H1 (cell line): ENCODE data around the gene DUSP10. TPM values are rescaled to one million over a fixed set of nuclear protein-coding genes. Genes with fewer than 3 reads are reported as not detected.

Source experiments
- CTCF ChIA-PET: fragments of 300-600 bp; sonication (Branson Sonifier 250); formaldehyde crosslinking; loops from one replicate; lab custom pipeline; 2021; ENCODE audit not compliant: partially characterized antibody; lab: Charles Lee
- POLR2A ChIA-PET: fragments of 300-600 bp; sonication (Branson Sonifier 250); formaldehyde crosslinking; loops from one replicate; lab custom pipeline; 2021; ENCODE audit warnings: inconsistent platforms; ENCODE audit not compliant: partially characterized antibody; lab: Charles Lee
- DNase-seq, 2 experiments: peaks; one replicate each; pipeline versions ENCODE4 v3.0.0 to v3.0.0-alpha.2; 2010 to 2022; ENCODE audit warnings: low spot score in 2 of 2, low read depth in 1 of 2, mixed read lengths in 1 of 2
- FAIRE-seq: peaks from 2 replicates; lab custom pipeline; 2011; peaks lifted over from hg19 to GRCh38; lab: Jason Lieb, UNC
- H2AFZ ChIP-seq: 2 replicates; pipeline ENCODE4 v1.8.1; 2012; ENCODE audit warnings: low read length, inconsistent platforms
- H2AK5ac ChIP-seq: 2 replicates; pipeline ENCODE4 v1.6.1; 2013; ENCODE audit warnings: low read depth, low read length
- H2BK120ac ChIP-seq: replicated peaks from 2 replicates; pipeline ENCODE3; 2013; ENCODE audit warnings: low read depth, low read length, inconsistent platforms
- H2BK12ac ChIP-seq: 2 replicates; pipeline ENCODE4 v1.6.1; 2013; ENCODE audit warnings: low read depth, low read length
- H2BK15ac ChIP-seq: 2 replicates; pipeline ENCODE4 v1.6.1; 2013; ENCODE audit warnings: low read length
- H2BK20ac ChIP-seq: 2 replicates; pipeline ENCODE4 v1.6.1; 2013; ENCODE audit warnings: low read length
- H2BK5ac ChIP-seq: 2 replicates; pipeline ENCODE4 v1.6.1; 2013; ENCODE audit warnings: low read depth, low read length
- H3K14ac ChIP-seq: 2 replicates; pipeline ENCODE4 v1.6.1; 2013; ENCODE audit warnings: inconsistent platforms; ENCODE audit not compliant: insufficient read length
- H3K18ac ChIP-seq: 2 replicates; pipeline ENCODE4 v1.6.1; 2013; ENCODE audit warnings: low read length; ENCODE audit errors: extremely low read depth
- H3K23ac ChIP-seq: 2 replicates; pipeline ENCODE4 v1.6.1; 2013; ENCODE audit warnings: inconsistent platforms; ENCODE audit not compliant: insufficient read length
- H3K23me2 ChIP-seq: 2 replicates; pipeline ENCODE4 v1.6.1; 2013; ENCODE audit warnings: low read depth, low read length
- H3K27ac ChIP-seq: 2 replicates; pipeline ENCODE4 v1.6.1; 2011; ENCODE audit warnings: low read depth, low read length, inconsistent platforms
- H3K27me3 ChIP-seq, 4 experiments: replicated peaks in 1 of 4; 1 replicate in 1 of 4; 2 replicates in 3 of 4; pipeline versions ENCODE4 v1.6.1 to v1.8.1; 2011 to 2013; ENCODE audit warnings: low read length in 3 of 4, mild to moderate bottlenecking in 3 of 4, inconsistent platforms in 2 of 4, mixed read lengths in 2 of 4, moderate library complexity in 1 of 4; ENCODE audit not compliant: control insufficient read depth in 3 of 4, insufficient read depth in 3 of 4; ENCODE audit errors: extremely low read depth in 1 of 4
- H3K36me3 ChIP-seq, 4 experiments: 2 replicates each; pipeline versions ENCODE4 v1.6.1 to v1.8.1; 2011 to 2013; ENCODE audit warnings: mild to moderate bottlenecking in 4 of 4, low read length in 3 of 4, moderate library complexity in 2 of 4, control low read depth in 1 of 4, inconsistent platforms in 1 of 4; ENCODE audit not compliant: insufficient read depth in 4 of 4, control insufficient read depth in 2 of 4
- H3K4ac ChIP-seq: replicated peaks from 2 replicates; pipeline ENCODE3; 2013; ENCODE audit warnings: low read length, low read depth, mixed read lengths, inconsistent platforms; ENCODE audit not compliant: insufficient read length
- H3K4me1 ChIP-seq, 4 experiments: replicated peaks in 1 of 4; 1 replicate in 1 of 4; 2 replicates in 3 of 4; pipeline versions ENCODE4 v1.6.1 to v1.8.1; 2011 to 2013; ENCODE audit warnings: low read length in 3 of 4, inconsistent platforms in 2 of 4, mixed read lengths in 1 of 4; ENCODE audit not compliant: insufficient read depth in 4 of 4, control insufficient read depth in 3 of 4
- H3K4me2 ChIP-seq, 2 experiments: 2 replicates each; pipeline versions ENCODE4 v1.6.1 to v1.8.1; 2011 to 2013; ENCODE audit warnings: low read depth in 2 of 2, low read length in 2 of 2, control low read depth in 1 of 2, inconsistent platforms in 1 of 2, mild to moderate bottlenecking in 1 of 2; ENCODE audit not compliant: insufficient read depth in 1 of 2
- H3K4me3 ChIP-seq, 4 experiments: fragments of 200-600, 300-600 bp in 1 of 4; sonication (generic), shearing (Covaris generic), sonication (Bioruptor Twin) in 1 of 4; 2 replicates each; pipeline versions ENCODE4 v1.5.1 to v1.8.1; 2011 to 2016; ENCODE audit warnings: low read length in 4 of 4, low read depth in 3 of 4, control low read depth in 2 of 4, inconsistent platforms in 2 of 4, mild to moderate bottlenecking in 2 of 4, mixed read lengths in 1 of 4, moderate library complexity in 1 of 4; ENCODE audit not compliant: insufficient read depth in 2 of 4; ENCODE audit errors: extremely low read depth in 1 of 4
- H3K56ac ChIP-seq: replicated peaks from 2 replicates; pipeline ENCODE3; 2013; ENCODE audit warnings: low read depth, mild to moderate bottlenecking, mixed read lengths, low read length, inconsistent platforms; ENCODE audit not compliant: insufficient read length
- H3K79me1 ChIP-seq: 2 replicates; pipeline ENCODE4 v1.6.1; 2013; ENCODE audit warnings: low read depth, low read length, control low read depth
- H3K79me2 ChIP-seq, 2 experiments: 2 replicates each; pipeline versions ENCODE4 v1.6.1 to v1.8.1; 2012 to 2013; ENCODE audit warnings: low read length in 2 of 2, mild to moderate bottlenecking in 2 of 2, inconsistent platforms in 1 of 2; ENCODE audit not compliant: insufficient read depth in 2 of 2, control insufficient read depth in 1 of 2
- H3K9ac ChIP-seq, 4 experiments: replicated peaks in 1 of 4; 1 replicate in 1 of 4; 2 replicates in 3 of 4; pipeline versions ENCODE4 v1.6.1 to v1.8.1; 2011 to 2013; ENCODE audit warnings: low read depth in 3 of 4, low read length in 3 of 4, control low read depth in 2 of 4, mild to moderate bottlenecking in 2 of 4, moderate library complexity in 2 of 4, inconsistent platforms in 1 of 4; ENCODE audit errors: extremely low read depth in 1 of 4
- H3K9me3 ChIP-seq, 2 experiments: 2 replicates each; pipeline versions ENCODE4 v1.6.1 to v1.8.1; 2012 to 2013; ENCODE audit warnings: mild to moderate bottlenecking in 2 of 2, moderate library complexity in 2 of 2, control low read depth in 1 of 2, inconsistent platforms in 1 of 2, low read depth in 1 of 2, low read length in 1 of 2, mixed read lengths in 1 of 2; ENCODE audit not compliant: insufficient read depth in 2 of 2
- H4K20me1 ChIP-seq, 2 experiments: replicated peaks in 1 of 2; 2 replicates each; pipeline versions ENCODE3 to v1.8.1; 2011 to 2013; ENCODE audit warnings: inconsistent platforms in 2 of 2, low read length in 2 of 2, mild to moderate bottlenecking in 1 of 2; ENCODE audit not compliant: insufficient read depth in 2 of 2, control insufficient read depth in 1 of 2
- H4K5ac ChIP-seq: 2 replicates; pipeline ENCODE4 v1.6.1; 2013; ENCODE audit warnings: low read length, low read depth, mixed read lengths, inconsistent platforms; ENCODE audit not compliant: insufficient read length
- H4K8ac ChIP-seq: 2 replicates; pipeline ENCODE4 v1.8.0; 2013; ENCODE audit warnings: mild to moderate bottlenecking, moderate library complexity, low read length, inconsistent platforms; ENCODE audit not compliant: insufficient read depth; ENCODE audit errors: extremely low read depth
- H4K91ac ChIP-seq: replicated peaks from 2 replicates; pipeline ENCODE3; 2013; ENCODE audit warnings: low read length, mixed read lengths, inconsistent platforms; ENCODE audit not compliant: insufficient read length
- ATF2 ChIP-seq: IDR thresholded peaks from 2 replicates; pipeline ENCODE4 v1.6.1; 2012; ENCODE audit warnings: low read length, inconsistent platforms
- HDAC2 ChIP-seq, 2 experiments: fragments of 300-600 bp in 1 of 2; sonication (generic) in 1 of 2; IDR thresholded peaks; 2 replicates each; pipeline ENCODE4 v1.6.1; 2011 to 2012; ENCODE audit warnings: low read depth in 2 of 2, low read length in 2 of 2, mild to moderate bottlenecking in 2 of 2, moderate library complexity in 2 of 2, borderline replicate concordance in 1 of 2, inconsistent platforms in 1 of 2
- NANOG ChIP-seq: IDR thresholded peaks from 2 replicates; pipeline ENCODE4 v1.6.1; 2011; ENCODE audit warnings: low read length, low read depth, mild to moderate bottlenecking, inconsistent platforms; ENCODE audit not compliant: insufficient read depth, poor library complexity, severe bottlenecking
- POLR2A ChIP-seq, 2 experiments: IDR thresholded peaks; 1 replicate in 1 of 2; 2 replicates in 1 of 2; pipeline ENCODE4 v1.6.1; 2011; ENCODE audit warnings: low read depth in 2 of 2, low read length in 2 of 2, mild to moderate bottlenecking in 2 of 2; ENCODE audit errors: control extremely low read depth in 1 of 2
- RAD21 ChIP-seq, 2 experiments: IDR thresholded peaks in 1 of 2; conservative IDR thresholded peaks in 1 of 2; 2 replicates each; pipeline ENCODE4 v1.6.1; 2011; ENCODE audit warnings: low read depth in 2 of 2, low read length in 2 of 2, improper control_type of control experiment in 1 of 2, inconsistent platforms in 1 of 2, mild to moderate bottlenecking in 1 of 2, moderate library complexity in 1 of 2
- SIN3A ChIP-seq, 2 experiments: IDR thresholded peaks in 1 of 2; conservative IDR thresholded peaks in 1 of 2; 2 replicates each; pipeline ENCODE4 v1.6.1; 2011 to 2012; ENCODE audit warnings: low read length in 2 of 2, improper control_type of control experiment in 1 of 2, low read depth in 1 of 2, mild to moderate bottlenecking in 1 of 2
- SP4 ChIP-seq: IDR thresholded peaks from 2 replicates; pipeline ENCODE4 v1.6.1; 2012; ENCODE audit warnings: low read length, inconsistent platforms
- SUZ12 ChIP-seq: fragments of 200-600 bp; sonication (generic); IDR thresholded peaks from 2 replicates; pipeline ENCODE4 v1.6.1; 2012; ENCODE audit warnings: mild to moderate bottlenecking, inconsistent platforms, low read length, moderate library complexity, mixed read lengths
- TCF12 ChIP-seq: IDR thresholded peaks from 2 replicates; pipeline ENCODE4 v1.6.1; 2011; ENCODE audit warnings: low read depth, mild to moderate bottlenecking, low read length
- WGBS, 2 experiments: shearing (Covaris generic) in 1 of 2; methylation state at CpG; one replicate each; pipeline versions ENCODE4 v1.1.6 to v1.1.7; 2013 to 2015; ENCODE audit warnings: low lambda C conversion rate in 2 of 2, mixed read lengths in 2 of 2, inconsistent platforms in 1 of 2, low coverage in 1 of 2, missing lambda C conversion rate in 1 of 2; ENCODE audit not compliant: insufficient replicate concordance in 2 of 2, insufficient coverage in 1 of 2, insufficient read length in 1 of 2; ENCODE audit errors: extremely low coverage in 1 of 2, missing lambda C conversion rate in 1 of 2; 5-methylcytosine and 5-hydroxymethylcytosine counted together
- polyA plus RNA-seq, 7 experiments: library from polyadenylated mRNA; depleted of rRNA in 3 of 7; stranded (reverse) in 5 of 7; unstranded in 2 of 7; fragments of >200 nt in 5 of 7; fragments of 200-250 nt in 2 of 7; gene quantifications; 1 replicate in 5 of 7; 2 replicates in 1 of 7; 4 replicates in 1 of 7; pipeline versions ENCODE4 v1.2.1 to v1.2.3, GENCODE V29; 2011 to 2013; ENCODE audit warnings: missing spikeins in 2 of 7, mixed read lengths in 2 of 7
- total RNA-seq: library from RNA; stranded (reverse); fragmentation: NEBNext Ultra II Directional; extraction: Animal tissue kit (Norgen Biotek cat#: 25700); gene quantifications from 2 replicates; pipeline ENCODE4 v1.2.1, GENCODE V29; 2021

Gene DUSP10
- total and polyA plus RNA-seq, 2 of the 8 experiments (the other 6 are each of a cell fraction or from before 2014, with no cell fraction given), result 1.2 TPM

GRCh38 chr1:221780175-221780574, 38.3 kb upstream of the DUSP10 start:
- Histone ChIP-seq H3K4me2 (no peak overlapping the region), H3K79me1 (no peaks in the 10 kb centered on the region), H3K18ac (no peak overlapping the region), H2AK5ac (no peak overlapping the region), H3K9me3 (no peaks in the 10 kb centered on the region), H2AFZ (no peak overlapping the region), H3K4me1 (no peaks in the 10 kb centered on the region), H3K4me3 (no peak overlapping the region), H3K23ac (no peak overlapping the region), H4K20me1 (no peaks in the 10 kb centered on the region), H4K8ac (no peak overlapping the region), H3K56ac (no peak overlapping the region), H2BK12ac (no peak overlapping the region), H3K14ac (no peak overlapping the region), H3K27me3 (no peaks in the 10 kb centered on the region), H3K4ac (no peak overlapping the region), H2BK15ac (0 out of 2 replicates have a peak overlapping the region, but pooled peaks have one; percentile 31), H2BK120ac (no peak overlapping the region), H3K27ac (no peak overlapping the region), H2BK20ac (no peak overlapping the region), H3K79me2 (no peaks in the 10 kb centered on the region), H4K5ac (no peak overlapping the region), H4K91ac (no peak overlapping the region), H2BK5ac (0 out of 2 replicates have a peak overlapping the region, but pooled peaks have one; percentile 20), H3K36me3 (no peaks in the 10 kb centered on the region), H3K9ac (no peak overlapping the region), H3K23me2 (no peaks in the 10 kb centered on the region)
- POLR2A ChIA-PET, result no interaction called here
- whole genome bisulfite sequencing, 2 experiments, result 92% methylated on average over 7 of the region's 7 CpGs; no CpG with 5 or more reads in 1 of the 2 experiments
- DNase-seq (no peak), FAIRE-seq (no peak)
- CTCF ChIA-PET, result interaction anchor here (1.4 kb wide), 1 partner anchor 316 kb away, joined by 3 read pairs; no protein-coding TSS in a partner anchor
- no peak for TF ChIP-seq ATF2
- TF ChIP-seq POLR2A (IDR thresholded peaks at IDR 0.05; ENCODE audit: control extremely low read depth in 1 of 2, low read depth in 2 of 2, low read length in 2 of 2), result no peak
- no peak for TF ChIP-seq TCF12
- TF ChIP-seq RAD21 (IDR thresholded peaks at IDR 0.05 in 1 of 2, conservative IDR thresholded peaks at IDR 0.05 in 1 of 2; ENCODE audit: low read depth in 2 of 2, low read length in 2 of 2), result no peak
- TF ChIP-seq HDAC2 (IDR thresholded peaks at IDR 0.05; ENCODE audit: borderline replicate concordance in 1 of 2, low read depth in 2 of 2, low read length in 2 of 2), result no peak
- TF ChIP-seq SP4, result no peak
- no peak for TF ChIP-seq NANOG
- no peak for TF ChIP-seq SUZ12
- TF ChIP-seq SIN3A (conservative IDR thresholded peaks at IDR 0.05 in 1 of 2, IDR thresholded peaks at IDR 0.05 in 1 of 2; ENCODE audit: low read depth in 1 of 2, low read length in 2 of 2), result no peak
